ENCODE measurements around the gene FGGY. TPM values are rescaled to one million over a fixed set of nuclear protein-coding genes. Genes with fewer than 3 reads are reported as not detected.

FGGY gene
- total and polyA plus RNA-seq, 4 donors = 16.0 to 67.0 (median 43.4) TPM

- H3K4me1 ChIP-seq (ENCODE audit: control insufficient read depth in 4 of 4, insufficient read depth in 4 of 4, low read length in 3 of 4) = peaks cover 0 to 17% (median 10%) of the 10 kb centered on the region in 4 donors
- no peaks in the 10 kb centered on the region for H3K27me3 ChIP-seq (ENCODE audit: control insufficient read depth in 4 of 4, insufficient read depth in 4 of 4, low read length in 3 of 4)
- no peak for DNase-seq (ENCODE audit: low spot score)
- no peak overlapping the region for H3K9ac ChIP-seq (ENCODE audit: low read depth in 1 of 2, low read length in 2 of 2)
- no peaks in the 10 kb centered on the region for H3K9me3 ChIP-seq (ENCODE audit: control insufficient read depth in 4 of 4, low read length in 3 of 4)
- no peak for TF ChIP-seq GABPA (IDR thresholded peaks at IDR 0.05 in 1 of 2, conservative IDR thresholded peaks at IDR 0.05 in 1 of 2)
- no peak for TF ChIP-seq NR2F2 (IDR thresholded peaks at IDR 0.05)
- TF ChIP-seq FOXA2 (IDR thresholded peaks at IDR 0.05) = no peak
- no peak for TF ChIP-seq RAD21 (IDR thresholded peaks at IDR 0.05)
- TF ChIP-seq, protein P1, sequence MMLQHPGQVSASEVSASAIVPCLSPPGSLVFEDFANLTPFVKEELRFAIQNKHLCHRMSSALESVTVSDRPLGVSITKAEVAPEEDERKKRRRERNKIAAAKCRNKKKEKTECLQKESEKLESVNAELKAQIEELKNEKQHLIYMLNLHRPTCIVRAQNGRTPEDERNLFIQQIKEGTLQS (IDR thresholded peaks at IDR 0.05) = no peak
- H3K36me3 ChIP-seq (ENCODE audit: control insufficient read depth in 4 of 4, insufficient read depth in 3 of 4, low read depth in 1 of 4, low read length in 3 of 4) = no peaks in the 10 kb centered on the region
- no peak overlapping the region for H3K4me3 ChIP-seq (ENCODE audit: low read depth in 1 of 3, low read length in 3 of 3)
- H3K27ac ChIP-seq (ENCODE audit: low read depth in 1 of 2, low read length in 2 of 2) = no peak overlapping the region
Measured at GRCh38 chr1:59415881-59416280, 119.0 kb downstream of the FGGY start.

GRCh38 chr1:59417406-59417805 lies 120.5 kb downstream of the FGGY start:
- DNase-seq (ENCODE audit: low spot score) = no peak
- H3K4me3 ChIP-seq (ENCODE audit: low read depth in 1 of 3, low read length in 3 of 3) = no peak overlapping the region
- no peaks in the 10 kb centered on the region for H3K27me3 ChIP-seq (ENCODE audit: control insufficient read depth in 4 of 4, insufficient read depth in 4 of 4, low read length in 3 of 4)
- no peak for TF ChIP-seq SP1 (IDR thresholded peaks at IDR 0.05)
- TF ChIP-seq, protein P2, sequence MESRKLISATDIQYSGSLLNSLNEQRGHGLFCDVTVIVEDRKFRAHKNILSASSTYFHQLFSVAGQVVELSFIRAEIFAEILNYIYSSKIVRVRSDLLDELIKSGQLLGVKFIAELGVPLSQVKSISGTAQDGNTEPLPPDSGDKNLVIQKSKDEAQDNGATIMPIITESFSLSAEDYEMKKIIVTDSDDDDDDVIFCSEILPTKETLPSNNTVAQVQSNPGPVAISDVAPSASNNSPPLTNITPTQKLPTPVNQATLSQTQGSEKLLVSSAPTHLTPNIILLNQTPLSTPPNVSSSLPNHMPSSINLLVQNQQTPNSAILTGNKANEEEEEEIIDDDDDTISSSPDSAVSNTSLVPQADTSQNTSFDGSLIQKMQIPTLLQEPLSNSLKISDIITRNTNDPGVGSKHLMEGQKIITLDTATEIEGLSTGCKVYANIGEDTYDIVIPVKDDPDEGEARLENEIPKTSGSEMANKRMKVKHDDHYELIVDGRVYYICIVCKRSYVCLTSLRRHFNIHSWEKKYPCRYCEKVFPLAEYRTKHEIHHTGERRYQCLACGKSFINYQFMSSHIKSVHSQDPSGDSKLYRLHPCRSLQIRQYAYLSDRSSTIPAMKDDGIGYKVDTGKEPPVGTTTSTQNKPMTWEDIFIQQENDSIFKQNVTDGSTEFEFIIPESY (IDR thresholded peaks at IDR 0.05) = no peak
- TF ChIP-seq NR2F2 (IDR thresholded peaks at IDR 0.05) = no peak
- no peak for TF ChIP-seq RAD21 (IDR thresholded peaks at IDR 0.05)
- TF ChIP-seq TAF1 (conservative IDR thresholded peaks at IDR 0.05) = no peak
- TF ChIP-seq, protein P3, sequence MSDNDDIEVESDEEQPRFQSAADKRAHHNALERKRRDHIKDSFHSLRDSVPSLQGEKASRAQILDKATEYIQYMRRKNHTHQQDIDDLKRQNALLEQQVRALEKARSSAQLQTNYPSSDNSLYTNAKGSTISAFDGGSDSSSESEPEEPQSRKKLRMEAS (IDR thresholded peaks at IDR 0.05) = no peak
- no peak for TF ChIP-seq YY1 (IDR thresholded peaks at IDR 0.05)
- no peak for TF ChIP-seq HNF4A (conservative IDR thresholded peaks at IDR 0.05)
- TF ChIP-seq EGR1 (IDR thresholded peaks at IDR 0.05; ENCODE audit: low read depth in 2 of 2) = no peak
- no peak for TF ChIP-seq JUND (IDR thresholded peaks at IDR 0.05)
- TF ChIP-seq FOXA2 (IDR thresholded peaks at IDR 0.05) = no peak
- TF ChIP-seq HNF4G (IDR thresholded peaks at IDR 0.05) = no peak
- no peak for TF ChIP-seq FOXA1 (IDR thresholded peaks at IDR 0.05)
- TF ChIP-seq, protein P1 (IDR thresholded peaks at IDR 0.05) = no peak
- no peak for TF ChIP-seq CTCF (IDR thresholded peaks at IDR 0.05; ENCODE audit: low read depth, low read length, missing input control)
- no peak for TF ChIP-seq GABPA (IDR thresholded peaks at IDR 0.05 in 1 of 2, conservative IDR thresholded peaks at IDR 0.05 in 1 of 2)
- TF ChIP-seq, protein P4, sequence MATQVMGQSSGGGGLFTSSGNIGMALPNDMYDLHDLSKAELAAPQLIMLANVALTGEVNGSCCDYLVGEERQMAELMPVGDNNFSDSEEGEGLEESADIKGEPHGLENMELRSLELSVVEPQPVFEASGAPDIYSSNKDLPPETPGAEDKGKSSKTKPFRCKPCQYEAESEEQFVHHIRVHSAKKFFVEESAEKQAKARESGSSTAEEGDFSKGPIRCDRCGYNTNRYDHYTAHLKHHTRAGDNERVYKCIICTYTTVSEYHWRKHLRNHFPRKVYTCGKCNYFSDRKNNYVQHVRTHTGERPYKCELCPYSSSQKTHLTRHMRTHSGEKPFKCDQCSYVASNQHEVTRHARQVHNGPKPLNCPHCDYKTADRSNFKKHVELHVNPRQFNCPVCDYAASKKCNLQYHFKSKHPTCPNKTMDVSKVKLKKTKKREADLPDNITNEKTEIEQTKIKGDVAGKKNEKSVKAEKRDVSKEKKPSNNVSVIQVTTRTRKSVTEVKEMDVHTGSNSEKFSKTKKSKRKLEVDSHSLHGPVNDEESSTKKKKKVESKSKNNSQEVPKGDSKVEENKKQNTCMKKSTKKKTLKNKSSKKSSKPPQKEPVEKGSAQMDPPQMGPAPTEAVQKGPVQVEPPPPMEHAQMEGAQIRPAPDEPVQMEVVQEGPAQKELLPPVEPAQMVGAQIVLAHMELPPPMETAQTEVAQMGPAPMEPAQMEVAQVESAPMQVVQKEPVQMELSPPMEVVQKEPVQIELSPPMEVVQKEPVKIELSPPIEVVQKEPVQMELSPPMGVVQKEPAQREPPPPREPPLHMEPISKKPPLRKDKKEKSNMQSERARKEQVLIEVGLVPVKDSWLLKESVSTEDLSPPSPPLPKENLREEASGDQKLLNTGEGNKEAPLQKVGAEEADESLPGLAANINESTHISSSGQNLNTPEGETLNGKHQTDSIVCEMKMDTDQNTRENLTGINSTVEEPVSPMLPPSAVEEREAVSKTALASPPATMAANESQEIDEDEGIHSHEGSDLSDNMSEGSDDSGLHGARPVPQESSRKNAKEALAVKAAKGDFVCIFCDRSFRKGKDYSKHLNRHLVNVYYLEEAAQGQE (IDR thresholded peaks at IDR 0.05) = no peak
- no peak for TF ChIP-seq RXRA (IDR thresholded peaks at IDR 0.05)
- peaks cover 3 to 13% (median 9%) of the 10 kb centered on the region in 4 donors for H3K4me1 ChIP-seq (ENCODE audit: control insufficient read depth in 4 of 4, insufficient read depth in 4 of 4, low read length in 3 of 4)
- H3K27ac ChIP-seq (ENCODE audit: low read depth in 1 of 2, low read length in 2 of 2) = no peak overlapping the region
- H3K9me3 ChIP-seq (ENCODE audit: control insufficient read depth in 4 of 4, low read length in 3 of 4) = no peaks in the 10 kb centered on the region
- H3K9ac ChIP-seq (ENCODE audit: low read depth in 1 of 2, low read length in 2 of 2) = no peak overlapping the region
- no peaks in the 10 kb centered on the region for H3K36me3 ChIP-seq (ENCODE audit: control insufficient read depth in 4 of 4, insufficient read depth in 3 of 4, low read depth in 1 of 4, low read length in 3 of 4)

All from liver (tissue), 9 donors.